ENCODE results near the gene MIOX. TPM values are rescaled to one million over a fixed set of nuclear protein-coding genes. Genes with fewer than 3 reads are reported as not detected.

The MIOX gene
- total and polyA plus RNA-seq, 2 of the 13 experiments (the other 11 are each of a cell fraction or from before 2014, with no cell fraction given) = 1.5 to 2.9 TPM

- TF ChIP-seq ZBTB40 (IDR thresholded peaks at IDR 0.05) (no peak), ZBTB40 (CRISPR knock-in tag; IDR thresholded peaks at IDR 0.05) (no peak; the same call in 1 of the 2 replicates), GATAD1 (CRISPR knock-in tag; IDR thresholded peaks at IDR 0.05) (peak; percentile 78), ZNF687 (CRISPR knock-in tag; IDR thresholded peaks at IDR 0.05) (peak; percentile 94), SOX5 (CRISPR knock-in tag; IDR thresholded peaks at IDR 0.05; ENCODE audit: borderline replicate concordance) (no peak), E2F5 (CRISPR knock-in tag; conservative IDR thresholded peaks at IDR 0.05) (peak; percentile 44; the same call in 1 of the 2 replicates), IKZF4 (CRISPR knock-in tag; IDR thresholded peaks at IDR 0.05; ENCODE audit: borderline replicate concordance, low read depth, not compliant biosample characterization) (peak; percentile 59), FOXA1 (IDR thresholded peaks at IDR 0.05) (no peak), FOXA1 (CRISPR knock-in tag; IDR thresholded peaks at IDR 0.05) (peak; percentile 46; the same call in 1 of the 2 replicates), SMAD3 (CRISPR knock-in tag; IDR thresholded peaks at IDR 0.05) (0 out of 2 replicates have a peak, but pooled peaks have one; percentile 31), SMC3 (IDR thresholded peaks at IDR 0.05; ENCODE audit: low read length) (no peak), ZNF101 (CRISPR knock-in tag; IDR thresholded peaks at IDR 0.05; ENCODE audit: borderline replicate concordance, low read depth) (0 out of 2 replicates have a peak, but pooled peaks have one; percentile 9), TRIM24 (CRISPR knock-in tag; IDR thresholded peaks at IDR 0.05) (no peak)
These were observed 38.6 kb downstream of the MIOX start, which contains the start of gene SCO2 (continued) for GRCh38 chr22:50525104-50525857.
